ENCODE results near the gene EDARADD.
"Not testable (repeated sequence)": the region's sequence is repeated elsewhere in the genome, so short reads cannot be mapped to it uniquely, and the experiment has no call there.

EDARADD gene

DNA sequence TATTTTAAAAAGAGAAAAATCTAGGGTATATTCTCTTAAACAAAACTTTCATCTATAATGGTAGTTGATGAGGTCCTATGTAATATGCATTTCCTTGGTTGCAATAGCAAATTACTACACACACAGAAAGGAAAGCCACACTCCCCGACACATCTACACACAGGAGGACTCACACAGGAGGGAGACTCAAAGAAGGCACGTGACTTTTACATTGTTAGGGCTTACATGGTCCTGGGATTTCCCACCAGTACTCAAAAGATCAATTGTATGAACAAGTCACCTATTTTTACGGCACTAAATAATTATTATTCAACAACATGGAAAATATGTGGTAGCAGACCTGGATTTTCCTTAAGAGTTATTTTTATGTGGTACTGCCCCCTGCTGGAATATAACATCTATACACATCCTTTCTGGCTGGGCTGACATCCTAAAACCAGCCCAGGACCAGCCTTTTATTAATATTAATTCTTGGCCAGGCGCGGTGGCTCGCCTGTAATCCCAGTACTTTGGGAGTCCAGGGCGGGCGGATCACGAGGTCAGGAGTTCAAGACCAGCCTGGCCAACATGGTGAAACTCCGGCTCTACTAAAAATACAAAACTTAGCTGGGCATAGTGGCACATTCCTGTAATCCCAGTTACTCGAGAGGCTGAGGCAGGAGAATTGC is 95.8 kb downstream of the EDARADD start:
- DNase-seq (ENCODE audit: low spot score): peak; percentile 41

DNA sequence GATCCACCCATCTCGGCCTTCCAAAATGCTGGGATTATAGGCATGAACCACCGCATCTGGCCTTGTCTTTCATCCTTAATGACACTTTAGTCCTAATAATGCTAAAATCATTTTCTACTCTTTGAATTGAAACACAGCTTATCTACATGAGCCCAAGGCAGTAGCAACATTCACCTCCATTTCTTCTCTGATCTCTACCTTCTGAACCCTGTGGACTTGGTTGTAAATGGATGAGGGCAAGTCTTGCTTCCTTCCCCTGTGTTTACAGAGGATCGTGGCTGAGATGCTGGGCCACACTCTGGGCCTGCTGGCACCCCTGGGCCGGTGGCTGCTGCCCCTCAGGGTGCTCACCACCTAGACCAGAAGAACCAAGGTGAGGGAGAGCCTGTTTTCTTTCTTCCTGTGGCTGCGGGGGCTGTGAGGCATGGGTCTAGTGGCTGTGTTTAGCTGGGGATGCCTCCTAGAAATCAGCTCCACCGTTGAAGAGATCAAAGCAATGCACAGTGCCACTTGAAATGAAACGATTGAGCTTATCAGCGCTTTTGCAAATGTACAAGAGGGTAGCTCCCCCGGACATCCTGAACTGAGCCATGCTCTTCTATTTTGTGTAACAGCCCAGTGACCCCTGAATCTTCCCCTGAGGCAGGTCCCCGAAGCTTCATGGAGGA is 97.5 kb downstream of the EDARADD start:
- no peak for DNase-seq (ENCODE audit: low spot score)

DNA sequence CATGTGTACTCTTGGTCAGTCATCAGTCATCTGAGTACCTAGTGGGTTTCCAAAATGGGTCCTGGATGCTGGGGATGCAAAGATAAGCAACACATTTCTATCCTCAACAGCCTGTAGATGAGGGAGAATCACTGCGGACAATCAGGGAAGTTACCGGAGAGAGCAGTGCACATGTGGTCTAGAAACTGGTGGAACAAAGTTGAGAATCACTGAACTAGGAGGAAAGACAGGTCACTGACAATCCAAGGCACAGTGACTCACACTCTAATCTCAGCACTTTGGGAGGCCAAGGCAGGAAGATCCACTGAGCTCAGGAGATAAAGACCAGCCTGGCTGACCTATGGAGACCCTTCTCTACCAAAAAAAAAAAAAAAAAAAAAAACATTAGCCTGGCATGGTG is 98.3 kb downstream of the EDARADD start:
- DNase-seq (ENCODE audit: low spot score): no peak

DNA sequence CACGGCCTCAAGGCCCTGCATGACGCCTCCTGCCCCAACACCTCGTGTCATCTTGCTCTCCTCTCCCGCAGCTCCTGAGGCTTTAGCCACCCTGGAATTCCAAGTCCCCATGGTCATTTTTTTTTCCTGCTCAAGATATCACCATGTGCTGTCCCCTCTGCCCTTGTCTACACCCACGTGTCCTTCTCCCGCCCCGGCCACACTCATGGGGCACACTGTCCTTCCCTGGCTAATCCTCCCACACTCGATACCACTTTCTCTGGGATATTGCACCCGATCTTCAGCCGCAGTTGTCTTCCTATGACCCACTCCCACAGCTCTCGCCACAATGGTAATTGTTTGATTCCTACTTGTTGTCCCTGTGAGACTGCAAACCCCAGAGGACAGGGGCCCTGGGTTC is 100.0 kb downstream of the EDARADD start:
- DNase-seq (ENCODE audit: low spot score): no peak

DNA sequence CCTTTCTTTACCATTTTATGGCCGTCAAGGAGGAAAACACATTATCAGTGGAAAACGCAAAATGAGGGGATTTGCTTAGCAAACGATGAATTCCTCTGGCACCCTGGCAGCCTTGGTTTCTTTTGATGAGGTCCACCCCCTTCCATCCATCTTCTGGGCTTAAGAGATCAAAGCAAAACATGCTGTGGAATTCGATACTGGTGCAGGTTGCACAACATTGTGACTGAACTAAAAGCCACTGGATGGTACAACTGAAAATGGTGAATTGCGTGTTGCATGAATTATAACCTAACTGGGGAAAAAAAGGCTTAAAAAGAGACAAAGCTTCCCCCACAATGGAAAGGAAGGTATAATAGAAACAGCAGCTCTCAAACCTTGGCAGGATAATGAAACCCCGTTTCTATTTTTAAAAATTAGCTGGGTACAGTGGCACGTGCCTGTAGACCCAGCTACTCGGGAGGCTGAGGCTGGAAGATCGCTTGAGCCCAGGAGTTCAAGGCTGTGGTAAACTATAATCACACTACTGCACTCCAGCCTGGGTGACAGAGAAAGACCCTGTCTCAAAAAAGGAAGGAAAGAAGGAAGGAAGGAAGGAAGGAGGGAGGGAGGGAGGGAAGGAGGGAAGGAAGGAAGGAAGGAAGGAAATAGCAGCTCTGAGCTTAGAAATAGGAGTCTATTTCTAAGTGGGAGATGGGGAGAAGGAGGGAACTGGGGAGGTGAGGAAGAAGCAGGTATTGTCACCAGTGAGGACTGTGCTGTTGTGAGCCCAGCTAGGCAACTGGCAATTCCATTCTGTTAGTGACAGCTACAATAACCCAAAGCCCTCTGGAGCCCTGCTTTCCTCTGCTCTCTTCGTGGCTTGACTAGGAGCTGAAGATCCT is 100.7 kb downstream of the EDARADD start:
- no peak for DNase-seq (ENCODE audit: low spot score)

DNA sequence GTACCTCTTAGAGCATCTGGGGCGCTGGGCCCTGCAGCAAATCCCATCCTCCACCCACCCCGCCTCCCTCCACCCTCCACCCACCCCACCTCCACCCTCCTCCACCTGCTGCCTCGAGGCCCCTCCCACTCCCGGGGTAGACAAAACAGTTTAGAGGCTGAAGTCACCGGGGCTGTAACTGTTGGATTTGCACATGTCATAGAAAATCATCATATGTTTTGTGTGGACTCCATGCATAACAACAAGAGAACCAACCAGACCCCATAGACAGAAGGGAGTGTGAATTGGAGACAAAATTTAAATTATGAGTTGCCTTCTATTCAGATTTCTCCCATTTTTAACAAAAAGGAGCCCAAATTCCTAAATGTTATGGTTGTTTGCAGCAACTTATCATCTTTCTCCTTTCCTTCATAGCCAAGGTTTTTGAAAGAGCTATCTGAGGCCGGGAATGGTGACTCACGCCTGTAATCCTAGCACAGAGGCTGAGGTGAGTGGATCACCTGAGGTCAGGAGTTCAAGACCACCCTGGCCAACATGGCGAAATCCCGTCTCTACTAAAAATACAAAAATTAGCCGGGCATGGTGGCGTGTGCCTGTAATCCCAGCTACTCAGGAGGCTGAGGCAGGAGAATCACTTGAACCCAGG is 101.5 kb downstream of the EDARADD start:
- no peak for DNase-seq (ENCODE audit: low spot score)

DNA sequence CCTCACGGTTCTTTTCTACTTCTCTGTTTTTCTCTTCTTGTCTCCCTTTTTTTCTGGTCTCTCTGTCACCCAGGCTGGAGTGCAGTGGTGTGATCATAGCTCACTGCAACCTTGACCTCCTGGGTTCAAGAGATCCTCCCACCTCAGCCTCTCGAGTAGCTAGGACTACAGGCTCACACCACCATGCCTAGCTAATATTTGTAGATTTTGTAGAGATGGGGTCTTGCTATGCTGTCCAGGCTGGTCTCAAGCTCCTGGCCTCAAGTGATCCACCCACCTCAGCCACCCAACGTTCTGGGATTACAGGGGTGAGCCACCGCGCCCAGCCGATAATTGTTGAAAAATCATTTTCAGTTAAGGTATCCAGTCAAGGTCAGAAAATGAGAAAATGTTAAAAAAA is 103.8 kb downstream of the EDARADD start:
- no peak for DNase-seq (ENCODE audit: low spot score)

DNA sequence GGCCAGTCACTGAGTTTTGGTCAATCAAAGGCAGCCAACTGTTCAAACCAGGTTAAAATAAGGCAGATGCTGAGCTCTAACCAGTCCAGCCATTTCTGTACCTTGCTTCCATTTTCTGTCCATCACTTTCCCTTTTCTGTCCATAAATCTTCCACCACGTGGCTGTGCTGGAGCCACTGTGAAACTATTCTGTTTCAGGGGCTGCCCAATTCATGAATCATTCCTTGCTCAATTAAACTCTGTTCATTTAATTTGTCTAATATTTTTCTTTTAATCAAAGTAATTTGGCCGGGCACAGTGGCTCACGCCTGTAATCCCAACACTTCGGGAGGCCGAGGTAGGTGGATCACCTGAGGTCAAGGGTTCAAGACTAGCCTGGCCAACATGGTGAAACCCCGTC is 107.0 kb downstream of the EDARADD start:
- DNase-seq (ENCODE audit: low spot score): no peak

DNA sequence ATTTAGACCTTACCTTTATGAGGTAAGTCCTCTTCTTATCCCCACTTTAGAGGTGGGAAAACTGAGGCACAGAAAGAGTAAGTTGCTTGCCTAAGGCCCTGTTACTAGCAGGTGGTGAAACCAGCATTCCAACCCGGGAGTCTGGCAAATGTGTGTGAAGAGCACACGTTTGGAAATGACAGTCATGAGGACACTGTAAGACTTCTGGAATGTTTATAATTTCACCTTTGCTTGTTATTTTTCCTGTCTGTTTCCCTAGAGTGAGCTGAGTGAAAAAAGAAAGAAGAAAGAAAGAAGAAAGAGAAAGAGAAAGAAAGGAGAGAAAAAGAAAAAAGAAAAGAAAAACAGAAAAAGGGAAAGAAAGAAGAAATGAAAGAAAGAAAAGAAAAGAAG is 108.5 kb downstream of the EDARADD start:
- no peak for DNase-seq (ENCODE audit: low spot score)

DNA sequence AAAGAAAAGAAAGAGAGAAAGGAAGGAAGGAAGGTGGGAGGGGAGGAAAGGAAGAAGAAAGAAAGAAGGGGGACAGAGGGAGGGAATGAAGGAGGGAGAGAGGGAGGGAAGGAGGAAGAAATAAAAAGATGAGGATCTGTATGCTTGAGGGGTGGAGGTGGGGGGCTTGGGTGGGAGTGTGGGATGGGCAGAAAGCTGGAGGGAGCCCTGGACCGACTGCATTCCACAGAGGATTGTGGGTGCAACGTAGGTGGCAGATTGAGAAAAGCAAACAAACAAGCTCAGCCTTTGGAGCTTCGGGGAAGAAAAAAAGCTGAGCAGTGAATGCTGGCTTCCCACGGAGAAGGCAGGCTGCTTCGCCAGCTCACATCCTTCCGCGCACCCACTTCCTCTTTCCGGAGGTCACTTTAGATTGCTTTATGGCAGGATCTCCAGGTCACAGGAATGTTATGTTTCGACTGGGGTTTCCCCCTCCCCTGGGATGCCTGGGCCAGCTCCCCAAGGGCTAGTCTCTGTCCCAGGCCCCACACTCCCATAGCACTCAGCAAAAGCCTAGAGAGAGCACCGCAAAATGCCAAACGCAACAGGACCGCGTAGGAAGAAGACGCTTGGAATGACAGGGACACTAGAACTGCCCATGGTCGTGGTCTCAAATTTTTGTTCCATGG is 109.0 kb downstream of the EDARADD start:
- DNase-seq (ENCODE audit: low spot score): no peak

DNA sequence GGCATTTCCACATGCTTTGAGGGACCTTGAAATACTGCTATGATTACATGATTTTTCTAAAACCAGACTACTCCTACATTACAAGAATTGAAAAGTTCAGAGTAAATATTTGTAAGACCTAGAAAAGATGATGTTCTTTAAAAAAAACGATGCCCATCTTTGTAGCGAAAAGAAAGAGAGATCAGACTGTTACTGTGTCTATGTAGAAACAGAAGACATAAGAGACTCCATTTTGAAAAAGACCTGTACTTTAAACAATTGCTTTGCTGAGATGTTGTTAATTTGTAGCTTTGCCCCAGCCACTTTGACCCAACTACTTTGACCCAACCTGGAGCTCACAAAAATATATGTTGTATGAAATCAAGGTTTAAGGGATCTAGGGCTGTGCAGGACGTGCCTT is 110.3 kb downstream of the EDARADD start:
- DNase-seq (ENCODE audit: low spot score): not testable (repeated sequence)

DNA sequence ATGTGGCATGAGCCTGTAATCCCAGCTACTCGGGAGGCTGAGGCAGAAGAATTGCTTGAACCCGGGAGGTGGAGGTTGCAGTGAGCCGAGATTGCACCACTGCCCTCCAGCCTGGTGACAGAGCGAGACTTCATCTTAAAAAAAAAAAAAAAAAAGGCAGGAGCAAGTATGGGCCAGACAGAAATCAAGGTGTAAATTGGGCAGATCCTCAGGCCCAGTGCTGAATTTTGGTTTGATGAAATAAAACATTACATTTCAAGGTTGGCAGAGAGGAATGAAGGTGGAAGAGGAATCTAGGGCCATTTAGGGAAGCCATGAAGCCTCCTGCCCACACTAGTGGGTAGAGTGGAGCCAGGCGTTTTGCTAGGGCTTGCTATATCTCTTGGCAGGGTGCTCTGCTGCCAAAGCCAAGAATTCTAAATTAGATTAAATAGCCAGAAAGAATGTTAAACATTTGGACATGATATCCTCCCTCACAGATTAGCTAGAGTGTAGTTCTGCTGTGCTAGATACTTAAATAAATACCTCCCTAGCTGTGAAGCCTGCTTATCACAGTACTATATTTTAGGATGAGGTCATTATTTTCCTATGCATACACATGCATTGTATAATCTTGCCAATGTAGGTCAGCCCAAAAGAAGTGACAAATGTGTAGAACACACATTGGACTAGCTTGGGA is 113.1 kb downstream of the EDARADD start:
- no peak for DNase-seq (ENCODE audit: low spot score)

DNA sequence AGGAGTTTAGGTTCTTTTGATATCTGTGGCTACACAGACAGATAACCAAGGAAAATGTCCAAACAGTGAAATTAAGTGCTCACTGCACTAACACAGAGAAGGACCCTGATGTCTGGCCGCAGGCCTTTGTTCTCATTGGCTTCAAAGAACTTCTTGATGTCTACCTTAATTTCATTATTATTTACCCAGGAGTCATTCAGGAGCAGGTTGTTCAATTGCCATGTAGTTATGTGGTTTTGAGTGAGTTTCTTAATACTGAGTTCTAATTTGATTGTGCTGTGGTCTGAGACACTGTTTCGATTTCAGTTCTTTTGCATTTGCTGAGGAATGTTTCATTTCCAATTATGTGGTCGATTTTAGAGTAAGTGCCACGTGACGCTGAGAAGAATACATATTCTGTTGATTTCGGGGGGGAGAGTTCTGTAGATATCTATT is 114.5 kb downstream of the EDARADD start:
- no peak for DNase-seq (ENCODE audit: low spot score)

DNA sequence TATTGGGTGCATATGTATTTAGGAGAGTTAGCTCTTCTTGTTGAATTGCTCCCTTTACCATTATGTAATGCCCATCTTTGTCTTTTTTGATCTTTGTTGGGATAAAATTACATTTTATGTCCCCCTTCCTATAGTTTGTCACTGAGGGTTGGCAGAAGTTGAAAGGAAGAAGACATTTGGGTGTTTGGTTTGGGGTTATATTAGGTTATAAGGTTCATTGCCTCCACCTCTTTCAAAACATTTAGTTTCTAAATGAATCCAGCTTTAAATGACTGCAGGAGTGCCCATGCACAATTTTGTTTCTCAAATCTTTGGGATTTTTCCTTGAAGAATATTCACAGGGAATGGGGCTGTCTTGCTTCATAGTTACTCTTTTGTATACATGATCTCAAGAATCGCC is 115.1 kb downstream of the EDARADD start:
- no peak for DNase-seq (ENCODE audit: low spot score)

DNA sequence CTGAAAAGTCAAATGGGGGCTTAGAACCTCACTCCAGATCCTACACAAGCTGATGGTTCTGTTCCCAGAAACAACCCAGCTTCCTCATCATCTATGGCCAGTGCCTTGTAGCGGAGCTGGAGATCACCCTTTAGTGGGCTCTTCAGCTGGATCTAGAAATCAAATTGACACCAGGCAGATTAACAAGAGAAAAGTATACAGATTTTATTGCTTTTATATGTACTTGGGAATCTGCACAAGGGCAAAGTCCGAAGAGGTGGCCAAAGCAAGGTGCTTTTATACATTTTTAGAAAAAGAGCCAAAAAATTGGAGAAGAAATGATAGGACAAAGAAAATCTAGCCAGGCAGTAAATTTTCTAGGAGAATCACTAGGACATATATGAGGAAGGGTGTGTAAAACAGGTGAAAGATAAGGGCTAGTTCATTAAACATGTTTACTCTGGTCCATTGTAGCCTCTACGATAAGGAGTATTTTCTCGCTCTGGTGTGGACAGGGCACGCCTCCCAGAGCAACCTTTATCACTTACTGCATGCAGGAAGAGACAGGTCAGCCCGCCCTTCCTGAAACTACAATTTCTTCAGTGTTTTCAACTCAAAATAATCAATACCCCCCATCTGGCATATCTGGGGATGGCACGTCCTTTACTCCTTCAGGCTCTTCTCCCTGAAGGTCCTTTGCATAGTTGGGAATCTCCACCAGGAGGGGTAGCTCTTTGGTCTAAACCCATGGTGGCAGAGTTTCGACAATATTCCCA is 115.7 kb downstream of the EDARADD start:
- DNase-seq (ENCODE audit: low spot score): no peak

DNA sequence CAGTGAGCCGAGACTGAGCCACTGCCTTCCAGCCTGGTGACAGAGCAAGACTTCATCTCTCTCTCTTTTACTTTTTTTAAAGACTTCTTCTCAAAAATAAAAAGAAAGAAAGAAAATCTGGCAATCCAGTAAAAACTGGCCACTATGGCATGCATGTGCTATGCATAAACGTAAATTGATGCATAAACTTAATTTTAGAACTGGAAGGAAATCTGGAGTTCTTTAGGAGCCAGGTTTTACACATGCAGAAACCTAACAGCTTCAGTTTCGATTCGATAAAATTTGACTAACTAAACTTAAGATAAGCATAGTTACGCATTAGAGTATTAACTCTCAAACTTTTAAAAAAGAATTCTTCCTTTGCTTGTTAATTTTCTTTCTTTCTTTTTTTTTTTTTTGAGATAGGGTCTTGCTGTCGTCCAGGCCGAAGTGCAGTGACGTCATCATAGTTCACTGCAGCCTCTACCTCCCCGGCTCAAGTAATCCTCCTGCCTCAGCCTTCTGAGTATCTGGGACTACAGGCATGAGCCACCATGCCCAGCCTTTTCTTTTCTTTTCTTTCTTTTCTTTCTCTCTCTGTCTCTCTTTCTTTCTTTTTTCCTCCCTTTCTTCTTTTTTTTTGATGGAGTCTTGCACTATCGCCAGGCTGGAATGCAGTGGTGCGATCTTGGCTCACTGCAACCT is 117.8 kb downstream of the EDARADD start:
- no peak for DNase-seq (ENCODE audit: low spot score)

DNA sequence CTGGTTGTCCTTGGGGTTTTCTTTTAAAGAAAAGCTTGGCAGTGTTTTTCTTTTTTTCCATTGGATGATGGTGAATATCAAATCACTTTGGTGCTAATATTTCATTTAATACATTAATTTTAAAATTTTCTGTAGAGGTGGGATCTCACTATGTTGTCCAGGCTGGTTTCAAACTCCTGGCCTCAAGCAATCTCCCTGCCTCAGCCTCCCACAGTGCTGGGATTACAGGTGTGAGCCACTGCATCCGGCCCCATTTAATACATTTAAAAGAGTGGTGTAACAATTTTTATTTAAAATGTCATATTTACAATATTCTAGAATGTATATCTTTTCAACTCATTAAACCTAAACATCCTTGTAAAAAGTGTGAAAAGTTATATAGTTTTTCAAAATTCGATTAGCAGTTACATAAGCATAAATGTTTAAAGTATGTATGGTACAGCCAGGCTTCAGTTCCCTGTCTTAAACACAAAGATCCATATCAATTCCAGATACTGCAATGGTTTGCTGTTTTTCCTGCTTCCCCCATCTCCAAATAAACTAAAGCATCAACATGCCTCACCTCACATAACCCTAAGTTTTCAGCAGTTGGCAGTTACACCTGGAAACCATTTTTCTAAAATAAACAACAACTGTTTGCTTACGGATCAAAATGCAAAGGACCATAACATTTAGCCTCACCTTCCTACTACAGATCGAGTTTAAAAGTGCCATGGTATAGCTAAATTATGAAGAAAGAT is 120.8 kb downstream of the EDARADD start:
- no peak for DNase-seq (ENCODE audit: low spot score)

DNA sequence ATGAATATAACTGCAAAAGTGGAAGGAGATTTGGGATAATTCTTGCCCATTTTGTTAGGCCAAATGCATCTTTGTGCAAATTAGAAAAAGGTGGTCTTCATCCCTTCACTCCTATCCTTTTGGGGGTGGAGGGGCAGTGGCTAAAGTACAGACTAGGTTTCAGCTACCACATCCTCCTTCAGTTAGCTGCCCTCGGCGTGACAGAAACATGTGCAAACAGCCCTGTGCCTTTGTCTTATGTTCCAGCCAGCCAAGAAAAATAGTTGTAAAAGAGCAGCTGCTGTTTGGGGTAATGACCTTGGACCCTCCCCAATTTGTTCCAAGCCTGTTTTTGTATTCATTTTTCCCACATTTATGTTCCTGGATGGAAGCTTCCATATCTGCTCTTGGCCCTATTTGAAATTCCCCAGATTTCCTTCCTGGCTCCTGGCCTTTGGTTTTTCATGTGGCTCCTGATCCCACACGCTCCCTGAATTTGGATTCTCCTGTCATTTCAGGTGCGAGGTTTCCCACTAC is 121.4 kb downstream of the EDARADD start:
- no peak for DNase-seq (ENCODE audit: low spot score)
